Left lung (tissue), 10 donors: Measurements from ENCODE around the gene LEMD1. TPM values are rescaled to one million over a fixed set of nuclear protein-coding genes. Genes with fewer than 3 reads are reported as not detected.

Experiments
- ATAC-seq: fragments of 200-7000 bp; cut with Tn5 transposase; one replicate; pipeline ENCODE4 v1.9.1; 2020; ENCODE audit warnings: moderate library complexity
- DNase-seq, 4 donors: peaks; one replicate each; pipeline ENCODE4 v3.0.0-alpha.2; 2013 to 2020
- H3K27ac ChIP-seq, 2 donors: fragments of 200-600 bp; sonication (generic) in 1 of 2; one replicate each; pipeline versions ENCODE4 v1.5.0 to v1.8.0; 2020 to 2021
- H3K27me3 ChIP-seq, 2 donors: fragments of 200-600 bp; sonication (generic) in 1 of 2; one replicate each; pipeline versions ENCODE4 v1.5.0 to v1.8.0; 2020 to 2021
- H3K36me3 ChIP-seq, 2 donors: fragments of 200-600 bp; sonication (generic) in 1 of 2; one replicate each; pipeline versions ENCODE4 v1.5.0 to v1.8.0; 2020 to 2021
- H3K4me1 ChIP-seq, 2 donors: fragments of 200-600 bp; one replicate each; pipeline ENCODE4 v1.8.0; 2021
- H3K4me3 ChIP-seq, 2 donors: fragments of 200-600 bp; sonication (generic) in 1 of 2; one replicate each; pipeline versions ENCODE4 v1.5.0 to v1.8.0; 2020 to 2021; ENCODE audit warnings: mild to moderate bottlenecking in 1 of 2
- H3K9me3 ChIP-seq, 2 donors: fragments of 200-600 bp; sonication (generic) in 1 of 2; one replicate each; pipeline versions ENCODE4 v1.5.0 to v1.8.0; 2020 to 2021
- CTCF ChIP-seq, 2 donors: fragments of 200-600 bp; sonication (generic) in 1 of 2; IDR thresholded peaks; one replicate each; pipeline versions ENCODE4 v1.5.0 to v1.8.0; 2021; ENCODE audit warnings: antibody characterized with exemption in 2 of 2
- intact Hi-C, 2 donors: fragments of 100-400 bp; cut with DNase I; formaldehyde crosslinking; loops; one replicate each; pipeline versions ENCODE4 v1.11.2 to v1.14.2; 2022
- polyA plus RNA-seq, 6 donors: library from polyadenylated mRNA; unstranded; fragments of 120-200 nt; gene quantifications; one replicate each; pipeline ENCODE4 v1.2.1, GENCODE V29; 2013; ENCODE audit not compliant: insufficient read length in 6 of 6
- total RNA-seq, 2 donors: library from RNA; stranded (reverse); fragmentation: NEBNext Ultra II Directional; extraction: Animal tissue kit (Norgen Biotek cat#: 25700); gene quantifications; one replicate each; pipeline ENCODE4 v1.2.1, GENCODE V29; 2021
- donor health status: DM: no; HTN: yes; CAD: no.
- donor health status: DM: no; HTN: no; CAD: no.

LEMD1 gene
- total and polyA plus RNA-seq, 8 donors: 2.1 to 4.4 (median 3.5) TPM

- DNase-seq (no peak), ATAC-seq (no peak)
- peaks cover 0 to 14% of the 10 kb centered on the region in 2 donors for H3K27me3 ChIP-seq
- no peak overlapping the region for H3K27ac ChIP-seq
- TF ChIP-seq CTCF (IDR thresholded peaks at IDR 0.05): no peak
- intact Hi-C loops: no loop called here
- H3K36me3 ChIP-seq: no peaks in the 10 kb centered on the region
- H3K4me1 ChIP-seq: peaks cover 20 to 55% of the 10 kb centered on the region in 2 donors
- H3K9me3 ChIP-seq: no peaks in the 10 kb centered on the region
- H3K4me3 ChIP-seq: no peak overlapping the region
Observed at GRCh38 chr1:205443585-205444299, 21.9 kb upstream of the LEMD1 start.

- Histone ChIP-seq H3K9me3 (no peaks in the 10 kb centered on the region), H3K27me3 (peaks cover 0 to 14% of the 10 kb centered on the region in 2 donors), H3K27ac (peak overlapping the region; percentile 55 to 59), H3K36me3 (no peaks in the 10 kb centered on the region), H3K4me1 (peaks cover 23 to 49% of the 10 kb centered on the region in 2 donors), H3K4me3 (no peak overlapping the region)
- peak; percentile 74 for ATAC-seq
- peak in 1 of 4 donors; percentile 77 for DNase-seq
- intact Hi-C loops: no loop called here
- TF ChIP-seq CTCF (IDR thresholded peaks at IDR 0.05): no peak
Observed at GRCh38 chr1:205442051-205442725, 20.3 kb upstream of the LEMD1 start.

GRCh38 chr1:205441716-205442050 lies 19.8 kb upstream of the LEMD1 start:
- intact Hi-C loops: no loop called here

GRCh38 chr1:205441318-205441633 lies 19.4 kb upstream of the LEMD1 start:
- Histone ChIP-seq H3K36me3 (no peaks in the 10 kb centered on the region), H3K27me3 (peaks cover 0 to 14% of the 10 kb centered on the region in 2 donors), H3K9me3 (no peaks in the 10 kb centered on the region), H3K4me3 (no peak overlapping the region), H3K27ac (peak overlapping the region; percentile 55 to 65), H3K4me1 (peaks cover 23 to 41% of the 10 kb centered on the region in 2 donors)
- ATAC-seq (no peak), DNase-seq (no peak)
- intact Hi-C loops: no loop called here
- TF ChIP-seq CTCF (IDR thresholded peaks at IDR 0.05): no peak

More at GRCh38 chr1:205441716-205442050, 19.8 kb upstream of the LEMD1 start:
- Histone ChIP-seq H3K4me3 (no peak overlapping the region), H3K27me3 (peaks cover 0 to 14% of the 10 kb centered on the region in 2 donors), H3K4me1 (peaks cover 23 to 44% of the 10 kb centered on the region in 2 donors), H3K9me3 (no peaks in the 10 kb centered on the region), H3K27ac (peak overlapping the region; percentile 55 to 65), H3K36me3 (no peaks in the 10 kb centered on the region)
- no peak for ATAC-seq
- DNase-seq: no peak
- no peak for TF ChIP-seq CTCF (IDR thresholded peaks at IDR 0.05)

GRCh38 chr1:205440476-205441317 lies 18.8 kb upstream of the LEMD1 start:
- Histone ChIP-seq H3K27me3 (peaks cover 0 to 14% of the 10 kb centered on the region in 2 donors), H3K36me3 (no peaks in the 10 kb centered on the region), H3K9me3 (no peaks in the 10 kb centered on the region), H3K27ac (peak overlapping the region; percentile 55 to 65), H3K4me1 (peaks cover 23 to 41% of the 10 kb centered on the region in 2 donors), H3K4me3 (no peak overlapping the region)
- ATAC-seq (peak; percentile 85), DNase-seq (peak in 2 of 4 donors; percentile 59 to 79)
- intact Hi-C loops: no loop called here
- no peak for TF ChIP-seq CTCF (IDR thresholded peaks at IDR 0.05)
